Neural progenitor cell (in vitro differentiated cells): ENCODE measurements around the gene MYO15B. TPM values are rescaled to one million over a fixed set of nuclear protein-coding genes. Genes with fewer than 3 reads are reported as not detected.
A peak's percentile ranks its signal among the peaks of the same experiment; 100 is the strongest.

Experiments
- DNase-seq: peaks from one replicate; pipeline ENCODE4 v3.0.0-alpha.2; 2016; ENCODE audit warnings: low spot score
- H2AFZ ChIP-seq: fragments of 200-600 bp; sonication (generic); replicated peaks from 2 replicates; pipeline ENCODE4 v1.6.1; 2016; ENCODE audit warnings: antibody characterized with exemption
- H3F3A ChIP-seq: fragments of 200-600 bp; sonication (generic); 2 replicates; pipeline ENCODE4 v1.6.1; 2016; ENCODE audit warnings: antibody characterized with exemption, low read depth
- H3K27ac ChIP-seq: fragments of 200-600 bp; sonication (generic); 2 replicates; pipeline ENCODE4 v1.5.1; 2016; ENCODE audit warnings: mild to moderate bottlenecking
- H3K27me3 ChIP-seq: fragments of 200-600 bp; sonication (generic); 2 replicates; pipeline ENCODE4 v1.6.1; 2016; ENCODE audit warnings: mild to moderate bottlenecking, moderate library complexity
- H3K36me3 ChIP-seq: fragments of 200-600 bp; sonication (generic); 2 replicates; pipeline ENCODE4 v1.5.1; 2016
- H3K4me1 ChIP-seq: fragments of 200-600 bp; sonication (generic); 2 replicates; pipeline ENCODE4 v1.6.1; 2016; ENCODE audit warnings: mixed run types
- H3K4me2 ChIP-seq: fragments of 200-600 bp; sonication (generic); 2 replicates; pipeline ENCODE4 v1.6.1; 2016
- H3K4me3 ChIP-seq: fragments of 200-600 bp; sonication (generic); 2 replicates; pipeline ENCODE4 v1.5.1; 2016
- H3K79me2 ChIP-seq: fragments of 200-600 bp; sonication (generic); 2 replicates; pipeline ENCODE4 v1.6.1; 2016; ENCODE audit warnings: low read depth
- H3K9ac ChIP-seq: fragments of 200-600 bp; sonication (generic); 2 replicates; pipeline ENCODE4 v1.6.1; 2016
- H3K9me3 ChIP-seq: fragments of 200-600 bp; sonication (generic); 2 replicates; pipeline ENCODE4 v1.5.1; 2016; ENCODE audit warnings: low read depth
- H4K20me1 ChIP-seq: fragments of 200-600 bp; sonication (generic); 2 replicates; pipeline ENCODE4 v1.6.1; 2016; ENCODE audit warnings: low read depth
- H3K27ac Mint-ChIP-seq: 3 replicates; pipeline ENCODE4 v1.8.0; 2021; ENCODE audit warnings: mixed read lengths
- H3K27me3 Mint-ChIP-seq: 2 replicates; pipeline ENCODE4 v1.8.0; 2022; ENCODE audit warnings: low read depth, mild to moderate bottlenecking, inconsistent platforms, moderate library complexity, mixed read lengths; ENCODE audit not compliant: insufficient read depth
- H3K36me3 Mint-ChIP-seq: 3 replicates; pipeline ENCODE4 v1.8.0; 2021; ENCODE audit warnings: mixed read lengths
- H3K4me1 Mint-ChIP-seq: 3 replicates; pipeline ENCODE4 v1.8.0; 2021; ENCODE audit warnings: mixed read lengths
- H3K4me3 Mint-ChIP-seq: 3 replicates; pipeline ENCODE4 v1.8.0; 2021; ENCODE audit warnings: mild to moderate bottlenecking, moderate library complexity, mixed read lengths
- H3K9me3 Mint-ChIP-seq: 3 replicates; pipeline ENCODE4 v1.8.0; 2020; ENCODE audit warnings: mixed read lengths
- EZH2 ChIP-seq: fragments of 200-600 bp; sonication (generic); IDR thresholded peaks from 2 replicates; pipeline ENCODE4 v1.6.1; 2017; ENCODE audit warnings: antibody characterized with exemption, mild to moderate bottlenecking, moderate library complexity
- EZH2phosphoT487 ChIP-seq: fragments of 200-600 bp; sonication (generic); IDR thresholded peaks from 2 replicates; pipeline ENCODE4 v1.6.1; 2017; ENCODE audit warnings: antibody characterized with exemption
- total RNA-seq: library from RNA; depleted of rRNA; stranded (reverse); fragments of >200 nt; gene quantifications from 2 replicates; pipeline ENCODE4 v1.2.3, GENCODE V29; 2015; ENCODE audit warnings: low replicate concordance
- TF ChIP-seq, protein P1 (sequence below): fragments of 200-600 bp; sonication (generic); IDR thresholded peaks from 2 replicates; pipeline ENCODE4 v1.5.1; 2017; ENCODE audit warnings: antibody characterized with exemption, mild to moderate bottlenecking

Gene MYO15B
- total RNA-seq, 1 donor from 2014 or later, result 10.2 TPM

DNA sequence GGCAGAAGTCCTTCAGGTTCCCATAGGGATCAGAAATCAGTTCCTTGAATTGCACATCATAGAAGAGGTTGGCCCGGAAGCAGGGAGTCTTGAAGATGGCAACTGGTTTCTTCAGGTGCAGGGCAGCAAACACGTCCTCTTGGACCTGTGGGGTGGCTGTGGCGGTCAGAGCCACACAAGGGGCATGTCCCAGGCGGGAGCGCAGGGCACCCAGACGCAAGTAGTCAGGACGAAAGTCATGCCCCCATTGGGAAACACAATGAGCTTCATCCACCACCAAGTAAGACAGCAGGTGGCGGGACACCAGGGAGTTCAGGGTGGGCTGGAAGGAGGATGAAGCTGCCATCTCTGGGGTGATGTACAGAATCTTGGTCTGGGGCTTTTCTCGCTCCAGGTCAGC is 74.9 kb downstream of the MYO15B start:
- H3K36me3 ChIP-seq, result no peaks in the 10 kb centered on the region
- no peak overlapping the region for H3K4me3 Mint-ChIP-seq
- H3F3A ChIP-seq, result no peaks in the 10 kb centered on the region
- DNase-seq, result no peak
- TF ChIP-seq EZH2 (no peak), EZH2phosphoT487 (no peak)
- TF ChIP-seq, protein P1, sequence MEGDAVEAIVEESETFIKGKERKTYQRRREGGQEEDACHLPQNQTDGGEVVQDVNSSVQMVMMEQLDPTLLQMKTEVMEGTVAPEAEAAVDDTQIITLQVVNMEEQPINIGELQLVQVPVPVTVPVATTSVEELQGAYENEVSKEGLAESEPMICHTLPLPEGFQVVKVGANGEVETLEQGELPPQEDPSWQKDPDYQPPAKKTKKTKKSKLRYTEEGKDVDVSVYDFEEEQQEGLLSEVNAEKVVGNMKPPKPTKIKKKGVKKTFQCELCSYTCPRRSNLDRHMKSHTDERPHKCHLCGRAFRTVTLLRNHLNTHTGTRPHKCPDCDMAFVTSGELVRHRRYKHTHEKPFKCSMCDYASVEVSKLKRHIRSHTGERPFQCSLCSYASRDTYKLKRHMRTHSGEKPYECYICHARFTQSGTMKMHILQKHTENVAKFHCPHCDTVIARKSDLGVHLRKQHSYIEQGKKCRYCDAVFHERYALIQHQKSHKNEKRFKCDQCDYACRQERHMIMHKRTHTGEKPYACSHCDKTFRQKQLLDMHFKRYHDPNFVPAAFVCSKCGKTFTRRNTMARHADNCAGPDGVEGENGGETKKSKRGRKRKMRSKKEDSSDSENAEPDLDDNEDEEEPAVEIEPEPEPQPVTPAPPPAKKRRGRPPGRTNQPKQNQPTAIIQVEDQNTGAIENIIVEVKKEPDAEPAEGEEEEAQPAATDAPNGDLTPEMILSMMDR, result no peak
- no peak overlapping the region for H3K27ac Mint-ChIP-seq
- H2AFZ ChIP-seq, result no peak overlapping the region
- H3K9me3 ChIP-seq, result no peaks in the 10 kb centered on the region
- H3K9me3 Mint-ChIP-seq, result no peaks in the 10 kb centered on the region
- H3K4me3 ChIP-seq, result no peak overlapping the region
- no peaks in the 10 kb centered on the region for H4K20me1 ChIP-seq
- H3K9ac ChIP-seq, result no peak overlapping the region
- H3K27me3 ChIP-seq, result no peaks in the 10 kb centered on the region
- H3K27me3 Mint-ChIP-seq, result no peaks in the 10 kb centered on the region
- H3K79me2 ChIP-seq, result peaks cover 24% of the 10 kb centered on the region
- H3K4me2 ChIP-seq, result no peak overlapping the region
- no peak overlapping the region for H3K27ac ChIP-seq
- peaks cover 6% of the 10 kb centered on the region for H3K4me1 ChIP-seq
- H3K36me3 Mint-ChIP-seq, result peaks cover 5% of the 10 kb centered on the region
- peaks cover 12% of the 10 kb centered on the region for H3K4me1 Mint-ChIP-seq

DNA sequence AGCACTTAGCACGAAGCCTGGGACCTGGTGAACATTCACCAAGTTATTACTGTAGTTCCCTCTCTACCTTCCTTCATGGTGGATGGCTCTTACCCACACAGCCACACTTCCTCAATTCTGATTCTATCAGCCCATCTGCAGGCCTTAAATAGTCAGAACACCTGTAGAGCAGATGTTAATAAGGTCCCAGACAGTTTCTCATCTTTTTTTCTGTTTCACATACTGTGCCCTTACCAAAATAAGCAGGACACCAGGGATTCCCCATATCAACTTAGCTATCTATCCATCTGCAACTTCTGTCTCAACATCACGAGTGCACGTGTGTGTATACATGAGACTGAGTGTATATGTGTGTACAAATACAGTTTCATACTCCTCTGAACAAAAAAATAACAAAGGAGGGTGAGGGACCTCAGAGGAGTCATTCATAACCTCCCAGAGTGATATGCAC is 76.5 kb downstream of the MYO15B start:
- no peak for DNase-seq
- Mint-ChIP-seq H3K4me3 (no peak overlapping the region), H3K27ac (no peak overlapping the region), H3K4me1 (peaks cover 19% of the 10 kb centered on the region), H3K27me3 (no peaks in the 10 kb centered on the region), H3K36me3 (peaks cover 5% of the 10 kb centered on the region), H3K9me3 (no peaks in the 10 kb centered on the region)
- TF ChIP-seq EZH2phosphoT487, result no peak
- no peak for TF ChIP-seq EZH2
- TF ChIP-seq, protein P1, result no peak
- Histone ChIP-seq H3K9ac (no peak overlapping the region), H3K36me3 (no peaks in the 10 kb centered on the region), H3K27ac (no peak overlapping the region), H3K27me3 (no peaks in the 10 kb centered on the region), H3K4me1 (peaks cover 15% of the 10 kb centered on the region), H2AFZ (no peak overlapping the region), H3F3A (peaks cover 8% of the 10 kb centered on the region), H3K4me2 (no peak overlapping the region), H3K9me3 (no peaks in the 10 kb centered on the region), H4K20me1 (no peaks in the 10 kb centered on the region), H3K4me3 (no peak overlapping the region), H3K79me2 (peaks cover 40% of the 10 kb centered on the region)

DNA sequence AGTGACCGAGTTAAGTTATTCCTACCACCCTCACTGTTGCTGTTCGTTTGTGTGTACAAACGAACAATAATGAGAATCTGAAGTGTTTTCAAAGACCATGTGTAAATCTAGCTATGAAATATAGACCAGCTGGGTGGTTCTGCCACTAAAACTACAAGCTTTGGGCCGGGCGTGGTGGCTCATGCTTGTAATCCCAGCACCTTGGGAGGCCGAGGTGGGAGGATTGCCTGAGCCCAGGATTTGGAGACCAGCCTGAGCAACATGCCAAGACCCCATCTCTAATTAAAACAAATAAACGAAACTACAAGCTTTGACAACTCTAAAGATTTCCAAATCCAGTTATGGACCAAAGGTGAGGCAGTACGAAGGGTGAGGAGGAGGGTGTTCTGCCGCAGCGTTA is 78.4 kb downstream of the MYO15B start:
- Histone ChIP-seq H2AFZ (no peak overlapping the region), H3K27ac (no peak overlapping the region), H4K20me1 (no peaks in the 10 kb centered on the region), H3K4me1 (peaks cover 15% of the 10 kb centered on the region), H3K4me2 (peak overlapping the region; percentile 72), H3K4me3 (peak overlapping the region; percentile 98), H3K36me3 (peaks cover 6% of the 10 kb centered on the region), H3K27me3 (no peaks in the 10 kb centered on the region), H3K9ac (peak overlapping the region; percentile 78), H3K9me3 (no peaks in the 10 kb centered on the region), H3F3A (peaks cover 14% of the 10 kb centered on the region), H3K79me2 (peaks cover 58% of the 10 kb centered on the region)
- Mint-ChIP-seq H3K36me3 (peaks cover 7% of the 10 kb centered on the region), H3K4me1 (peaks cover 19% of the 10 kb centered on the region), H3K9me3 (no peaks in the 10 kb centered on the region), H3K27me3 (no peaks in the 10 kb centered on the region), H3K27ac (no peak overlapping the region), H3K4me3 (no peak overlapping the region)
- DNase-seq, result no peak
- TF ChIP-seq, protein P1, result no peak
- no peak for TF ChIP-seq EZH2phosphoT487
- TF ChIP-seq EZH2, result no peak
